ENCODE data around the gene RNF103. TPM values are rescaled to one million over a fixed set of nuclear protein-coding genes. Genes with fewer than 3 reads are reported as not detected.

The RNF103 gene
- total RNA-seq, 1 donor: 28.2 TPM

- no peak overlapping the region for H3K4me3 ChIP-seq (ENCODE audit: insufficient read depth, low read length)
- H3K9me3 ChIP-seq (ENCODE audit: low read depth, low read length): no peaks in the 10 kb centered on the region
- H4K20me1 ChIP-seq (ENCODE audit: insufficient read depth, low read length): no peaks in the 10 kb centered on the region
- no peak overlapping the region for H3K4me2 ChIP-seq (ENCODE audit: insufficient read depth, low read length)
- no peaks in the 10 kb centered on the region for H3K27me3 ChIP-seq (ENCODE audit: insufficient read depth, low read length)
- no peaks in the 10 kb centered on the region for H3K36me3 ChIP-seq (ENCODE audit: insufficient read depth, low read length)
- DNase-seq (ENCODE audit: insufficient read length, low spot score, missing footprints): no peak
- no peaks in the 10 kb centered on the region for H3K79me2 ChIP-seq (ENCODE audit: insufficient read depth, low read length)
- H3K27ac ChIP-seq (ENCODE audit: low read depth, low read length): no peak overlapping the region
- H3K4me1 ChIP-seq (ENCODE audit: insufficient read depth, low read length): no peaks in the 10 kb centered on the region
- no peak overlapping the region for H2AFZ ChIP-seq (ENCODE audit: low read length)
- TF ChIP-seq CTCF (IDR thresholded peaks at IDR 0.05; ENCODE audit: extremely low read depth, low read depth, low read length): no peak
Observed at GRCh38 chr2:86636842-86637241, 13.2 kb upstream of the RNF103 start.

GRCh38 chr2:86634352-86634751 lies 10.7 kb upstream of the RNF103 start:
- H3K36me3 ChIP-seq (ENCODE audit: insufficient read depth, low read length): no peaks in the 10 kb centered on the region
- H3K4me3 ChIP-seq (ENCODE audit: insufficient read depth, low read length): no peak overlapping the region
- H3K9me3 ChIP-seq (ENCODE audit: low read depth, low read length): no peaks in the 10 kb centered on the region
- H3K27ac ChIP-seq (ENCODE audit: low read depth, low read length): no peak overlapping the region
- DNase-seq (ENCODE audit: insufficient read length, low spot score, missing footprints): no peak
- no peak overlapping the region for H2AFZ ChIP-seq (ENCODE audit: low read length)
- H4K20me1 ChIP-seq (ENCODE audit: insufficient read depth, low read length): no peaks in the 10 kb centered on the region
- H3K27me3 ChIP-seq (ENCODE audit: insufficient read depth, low read length): peaks cover 2% of the 10 kb centered on the region
- TF ChIP-seq CTCF (IDR thresholded peaks at IDR 0.05; ENCODE audit: extremely low read depth, low read depth, low read length): no peak
- H3K4me2 ChIP-seq (ENCODE audit: insufficient read depth, low read length): no peak overlapping the region
- no peaks in the 10 kb centered on the region for H3K79me2 ChIP-seq (ENCODE audit: insufficient read depth, low read length)
- H3K4me1 ChIP-seq (ENCODE audit: insufficient read depth, low read length): no peaks in the 10 kb centered on the region

- Histone ChIP-seq H2AFZ (ENCODE audit: low read length) (no peak overlapping the region), H3K4me2 (ENCODE audit: insufficient read depth, low read length) (no peak overlapping the region), H3K4me3 (ENCODE audit: insufficient read depth, low read length) (no peak overlapping the region), H3K4me1 (ENCODE audit: insufficient read depth, low read length) (no peaks in the 10 kb centered on the region), H3K36me3 (ENCODE audit: insufficient read depth, low read length) (no peaks in the 10 kb centered on the region), H3K79me2 (ENCODE audit: insufficient read depth, low read length) (no peaks in the 10 kb centered on the region), H3K27ac (ENCODE audit: low read depth, low read length) (no peak overlapping the region), H3K27me3 (ENCODE audit: insufficient read depth, low read length) (peaks cover 10% of the 10 kb centered on the region), H4K20me1 (ENCODE audit: insufficient read depth, low read length) (no peaks in the 10 kb centered on the region), H3K9me3 (ENCODE audit: low read depth, low read length) (no peaks in the 10 kb centered on the region)
- no peak for DNase-seq (ENCODE audit: insufficient read length, low spot score, missing footprints)
- TF ChIP-seq CTCF (IDR thresholded peaks at IDR 0.05; ENCODE audit: extremely low read depth, low read depth, low read length): no peak
Observed at GRCh38 chr2:86633155-86633651, 9.5 kb upstream of the RNF103 start.

GRCh38 chr2:86632672-86633071 lies 9.0 kb upstream of the RNF103 start:
- Histone ChIP-seq H3K4me1 (ENCODE audit: insufficient read depth, low read length) (no peaks in the 10 kb centered on the region), H3K36me3 (ENCODE audit: insufficient read depth, low read length) (no peaks in the 10 kb centered on the region), H3K9me3 (ENCODE audit: low read depth, low read length) (no peaks in the 10 kb centered on the region), H3K79me2 (ENCODE audit: insufficient read depth, low read length) (no peaks in the 10 kb centered on the region), H2AFZ (ENCODE audit: low read length) (no peak overlapping the region), H3K27ac (ENCODE audit: low read depth, low read length) (no peak overlapping the region), H3K4me3 (ENCODE audit: insufficient read depth, low read length) (no peak overlapping the region), H3K27me3 (ENCODE audit: insufficient read depth, low read length) (peaks cover 11% of the 10 kb centered on the region), H3K4me2 (ENCODE audit: insufficient read depth, low read length) (no peak overlapping the region), H4K20me1 (ENCODE audit: insufficient read depth, low read length) (no peaks in the 10 kb centered on the region)
- DNase-seq (ENCODE audit: insufficient read length, low spot score, missing footprints): no peak
- no peak for TF ChIP-seq CTCF (IDR thresholded peaks at IDR 0.05; ENCODE audit: extremely low read depth, low read depth, low read length)

Data from osteoblast (primary cell).